GM12801 (cell line): ENCODE results near the gene TRIM46.

ENCODE experiments used
- TF ChIP-seq, protein P1 (sequence below): IDR thresholded peaks from one replicate; pipeline ENCODE4 v1.5.1; 2011; ENCODE audit warnings: control low read depth; ENCODE audit not compliant: insufficient read length; ENCODE audit errors: extremely low read depth

The TRIM46 gene

GRCh38 chr1:155169541-155169940, 4.1 kb upstream of the TRIM46 start:
- TF ChIP-seq, protein P1, sequence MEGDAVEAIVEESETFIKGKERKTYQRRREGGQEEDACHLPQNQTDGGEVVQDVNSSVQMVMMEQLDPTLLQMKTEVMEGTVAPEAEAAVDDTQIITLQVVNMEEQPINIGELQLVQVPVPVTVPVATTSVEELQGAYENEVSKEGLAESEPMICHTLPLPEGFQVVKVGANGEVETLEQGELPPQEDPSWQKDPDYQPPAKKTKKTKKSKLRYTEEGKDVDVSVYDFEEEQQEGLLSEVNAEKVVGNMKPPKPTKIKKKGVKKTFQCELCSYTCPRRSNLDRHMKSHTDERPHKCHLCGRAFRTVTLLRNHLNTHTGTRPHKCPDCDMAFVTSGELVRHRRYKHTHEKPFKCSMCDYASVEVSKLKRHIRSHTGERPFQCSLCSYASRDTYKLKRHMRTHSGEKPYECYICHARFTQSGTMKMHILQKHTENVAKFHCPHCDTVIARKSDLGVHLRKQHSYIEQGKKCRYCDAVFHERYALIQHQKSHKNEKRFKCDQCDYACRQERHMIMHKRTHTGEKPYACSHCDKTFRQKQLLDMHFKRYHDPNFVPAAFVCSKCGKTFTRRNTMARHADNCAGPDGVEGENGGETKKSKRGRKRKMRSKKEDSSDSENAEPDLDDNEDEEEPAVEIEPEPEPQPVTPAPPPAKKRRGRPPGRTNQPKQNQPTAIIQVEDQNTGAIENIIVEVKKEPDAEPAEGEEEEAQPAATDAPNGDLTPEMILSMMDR, result no peak

GRCh38 chr1:155170101-155170785, 3.4 kb upstream of the TRIM46 start:
- TF ChIP-seq, protein P1, result no peak

GRCh38 chr1:155170806-155171205, 2.8 kb upstream of the TRIM46 start:
- TF ChIP-seq, protein P1, result no peak

DNA sequence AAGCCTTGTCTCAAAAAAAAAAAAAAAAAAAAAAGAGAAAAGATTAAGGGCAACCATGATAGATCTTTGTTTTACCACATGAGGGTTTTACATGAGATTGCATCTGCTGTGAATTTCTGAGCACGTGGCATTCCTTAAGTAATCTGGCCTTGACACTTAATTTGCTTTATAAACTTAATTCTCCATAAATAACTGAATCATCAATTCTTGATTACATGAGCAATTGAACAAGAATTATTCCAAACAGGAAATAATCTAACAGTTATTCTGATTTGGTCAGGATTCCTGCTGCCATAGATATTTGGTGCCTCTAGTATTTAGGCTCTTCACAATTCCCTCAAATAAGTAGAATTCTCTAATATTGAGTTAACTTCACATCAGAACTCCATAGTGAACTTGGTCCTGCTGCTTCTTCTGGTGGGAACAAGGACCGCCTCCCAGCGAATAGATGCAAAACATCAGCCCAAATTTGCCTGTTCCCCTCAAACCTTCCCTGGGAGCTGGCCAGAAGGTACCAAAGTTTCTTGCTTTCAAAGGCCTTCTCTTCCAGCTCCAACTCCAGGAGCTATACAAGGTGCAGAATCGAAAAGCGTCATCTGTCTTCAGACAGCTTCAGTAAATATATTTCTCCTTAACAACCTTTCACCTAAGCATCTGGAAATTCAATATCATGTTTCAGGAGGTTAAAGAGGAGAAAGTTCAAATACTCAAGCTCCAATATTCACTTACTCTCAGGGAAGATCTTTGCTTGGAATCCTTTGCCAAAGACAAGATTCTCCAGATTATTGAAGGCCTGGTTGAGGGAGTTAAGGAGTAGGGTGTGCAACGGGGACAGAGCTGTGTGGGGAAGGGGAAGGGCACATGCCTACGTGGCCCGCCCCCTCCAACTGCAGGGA, 1.6 kb upstream of the TRIM46 start:
- TF ChIP-seq, protein P1, result no peak

DNA sequence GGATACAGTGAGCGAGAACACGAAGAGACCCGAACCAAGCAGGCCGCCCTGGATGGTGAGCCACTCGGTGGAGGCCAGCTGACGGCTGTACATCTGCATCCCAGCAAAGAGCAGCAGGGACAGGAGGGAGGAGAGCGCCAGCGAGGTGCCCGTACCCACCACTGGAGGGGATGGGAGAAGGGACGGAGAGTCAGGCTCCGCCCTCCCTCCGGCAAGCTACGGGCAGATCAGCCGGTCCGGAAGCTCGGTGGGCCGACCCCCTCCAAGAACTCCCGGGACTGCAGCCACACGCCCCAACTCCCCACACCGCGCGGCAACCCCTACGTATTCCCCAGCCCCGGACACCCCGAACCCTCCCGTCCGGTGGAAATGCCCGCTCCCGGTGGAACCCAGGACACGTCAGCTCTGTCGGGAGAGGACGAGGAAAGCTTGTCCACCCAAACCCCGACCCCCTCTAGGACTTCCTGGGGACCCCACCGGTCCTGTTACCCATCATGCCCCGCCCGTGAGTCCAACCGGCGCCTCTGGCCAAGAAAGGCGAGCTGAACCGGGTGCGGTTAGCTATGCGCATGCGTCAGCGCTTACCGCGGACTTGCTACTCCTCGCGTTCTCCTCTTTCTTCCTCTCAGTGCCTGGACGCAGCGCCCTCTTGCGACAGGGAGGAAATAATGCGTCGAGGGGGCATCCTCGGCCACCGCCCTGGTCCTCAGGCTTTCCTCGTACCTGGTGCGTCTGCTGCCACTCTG, 744 bp upstream of the TRIM46 start, which contains the start of gene KRTCAP2:
Gene KRTCAP2 (minus strand): TSS at position 573 of the 746 bp plus-strand sequence. CDS start 80 bp downstream, at position 493.
- TF ChIP-seq, protein P1, result peak; percentile 91

DNA sequence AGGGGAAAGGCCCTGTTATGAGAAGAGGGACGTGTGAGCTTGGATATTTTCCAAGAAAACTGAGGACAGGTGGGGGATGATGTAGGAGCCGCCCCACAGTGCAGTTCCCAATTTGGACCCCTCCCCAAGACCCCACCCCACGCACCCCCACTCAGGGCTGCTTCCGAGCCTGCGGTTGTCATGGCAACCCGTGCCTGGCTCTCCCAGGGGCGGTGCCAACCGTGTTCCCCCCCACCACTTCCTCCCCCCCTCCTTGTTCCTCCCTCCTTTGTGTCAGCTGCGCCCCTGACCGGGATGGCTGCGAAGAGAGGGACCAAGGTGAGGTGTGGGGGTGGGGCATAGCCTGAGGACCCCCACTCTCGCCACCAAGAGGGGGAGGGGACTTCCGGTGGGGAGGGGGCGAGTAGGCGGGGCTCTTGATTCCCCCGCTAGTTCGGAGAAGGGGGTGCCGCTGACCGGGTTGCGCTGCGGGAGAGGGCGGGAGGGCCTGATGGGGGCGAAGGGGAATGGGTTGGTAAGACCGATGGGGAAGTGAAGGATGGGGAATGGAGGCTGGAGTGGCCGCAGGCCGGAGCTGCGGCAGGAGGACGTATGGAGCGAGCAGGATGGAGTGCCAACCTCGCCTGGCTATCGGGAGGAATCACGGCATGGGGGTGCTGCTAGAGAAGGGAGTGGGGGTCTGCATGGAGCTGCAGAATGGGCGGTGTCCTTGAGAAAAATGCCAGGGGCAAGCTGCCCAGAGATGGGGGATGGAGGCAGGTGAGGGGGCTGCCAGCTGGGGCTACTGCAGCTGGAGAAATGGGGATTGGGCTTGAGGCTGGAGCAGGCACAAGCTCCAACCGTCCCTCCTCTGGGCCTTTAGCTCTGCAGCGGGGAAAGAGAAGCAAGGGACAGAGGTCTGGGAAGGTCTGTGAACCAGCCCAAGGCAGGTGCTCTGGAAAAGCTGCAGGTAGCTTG, 953 bp downstream of the TRIM46 start:
- TF ChIP-seq, protein P1, result no peak
